ENCODE results near the gene KRTAP1-5.
A peak's percentile ranks its signal among the peaks of the same experiment; 100 is the strongest.
"Not testable (repeated sequence)": the region's sequence is repeated elsewhere in the genome, so short reads cannot be mapped to it uniquely, and the experiment has no call there.

The KRTAP1-5 gene

GRCh38 chr17:41026715-41027471 is at the start of gene KRTAP1-5:
Gene KRTAP1-5 (minus strand): TSS chr17:41027208. CDS start chr17:41027155, 53 bp downstream.
- DNase-seq: peak; percentile 68

- DNase-seq: no peak
Observed at GRCh38 chr17:41076788-41077187, 49.8 kb upstream of the KRTAP1-5 start.

GRCh38 chr17:41073676-41074075 is 46.7 kb upstream of the KRTAP1-5 start:
- no peak for DNase-seq

- no peak for DNase-seq
Observed at GRCh38 chr17:41071606-41072360, 44.8 kb upstream of the KRTAP1-5 start.

- no peak for DNase-seq
Observed at GRCh38 chr17:41069031-41069430, 42.0 kb upstream of the KRTAP1-5 start.

- no peak for DNase-seq
Observed at GRCh38 chr17:41067281-41067680, 40.3 kb upstream of the KRTAP1-5 start.

GRCh38 chr17:41065829-41066624 is 39.0 kb upstream of the KRTAP1-5 start, which contains the start of gene KRTAP2-4:
Gene KRTAP2-4 (minus strand): TSS chr17:41065879. CDS start chr17:41065845, 34 bp downstream.
- DNase-seq: no peak

- not testable (repeated sequence) for DNase-seq
Observed at GRCh38 chr17:41065016-41065689, 38.1 kb upstream of the KRTAP1-5 start.

- no peak for DNase-seq
Observed at GRCh38 chr17:41064301-41064700, 37.3 kb upstream of the KRTAP1-5 start.

- DNase-seq: no peak
Observed at GRCh38 chr17:41063449-41063848, 36.4 kb upstream of the KRTAP1-5 start.

GRCh38 chr17:41061964-41062363 is 35.0 kb upstream of the KRTAP1-5 start:
- DNase-seq: no peak

- DNase-seq: no peak
Observed at GRCh38 chr17:41060052-41060604, 33.1 kb upstream of the KRTAP1-5 start, which contains the start of gene KRTAP2-3. Gene KRTAP2-3 (minus strand): TSS chr17:41060114. CDS start chr17:41060050, 64 bp downstream.

- not testable (repeated sequence) for DNase-seq
Observed at GRCh38 chr17:41059276-41060051, 32.5 kb upstream of the KRTAP1-5 start.

GRCh38 chr17:41058741-41059140 is 31.7 kb upstream of the KRTAP1-5 start:
- no peak for DNase-seq

- DNase-seq: no peak
Observed at GRCh38 chr17:41057547-41057946, 30.5 kb upstream of the KRTAP1-5 start.

- not testable (repeated sequence) for DNase-seq
Observed at GRCh38 chr17:41055130-41055529, 28.1 kb upstream of the KRTAP1-5 start, which contains the start of gene KRTAP2-2. Gene KRTAP2-2 (minus strand): TSS chr17:41055230. CDS start chr17:41055211, 19 bp downstream.

GRCh38 chr17:41054556-41054955 is 27.5 kb upstream of the KRTAP1-5 start:
- DNase-seq: not testable (repeated sequence)

- no peak for DNase-seq
Observed at GRCh38 chr17:41054025-41054424, 27.0 kb upstream of the KRTAP1-5 start.

- no peak for DNase-seq
Observed at GRCh38 chr17:41052566-41052965, 25.6 kb upstream of the KRTAP1-5 start.

GRCh38 chr17:41049110-41049509 is 22.1 kb upstream of the KRTAP1-5 start:
- DNase-seq: no peak

GRCh38 chr17:41048441-41048840 is 21.4 kb upstream of the KRTAP1-5 start:
- DNase-seq: no peak
